ENCODE results near the gene DAB1.
"Not testable (repeated sequence)": the region's sequence is repeated elsewhere in the genome, so short reads cannot be mapped to it uniquely, and the experiment has no call there.

The DAB1 gene

GRCh38 chr1:57109247-57109646 lies 314.6 kb downstream of the DAB1 start:
- DNase-seq = no peak

GRCh38 chr1:57106296-57106695 lies 317.6 kb downstream of the DAB1 start:
- DNase-seq = no peak

GRCh38 chr1:57102561-57103326 lies 321.1 kb downstream of the DAB1 start:
- no peak for DNase-seq

GRCh38 chr1:57101209-57101608 lies 322.7 kb downstream of the DAB1 start:
- no peak for DNase-seq

- no peak for DNase-seq
These were observed 329.1 kb downstream of the DAB1 start for GRCh38 chr1:57094749-57095148.

- DNase-seq = no peak
These were observed 330.7 kb downstream of the DAB1 start for GRCh38 chr1:57093122-57093521.

- DNase-seq = no peak
These were observed 332.2 kb downstream of the DAB1 start for GRCh38 chr1:57091642-57092041.

- DNase-seq = no peak
These were observed 334.0 kb downstream of the DAB1 start for GRCh38 chr1:57089855-57090254.

- no peak for DNase-seq
These were observed 334.6 kb downstream of the DAB1 start for GRCh38 chr1:57089221-57089620.

- no peak for DNase-seq
These were observed 335.2 kb downstream of the DAB1 start for GRCh38 chr1:57088653-57089052.

- not testable (repeated sequence) for DNase-seq
These were observed 336.2 kb downstream of the DAB1 start for GRCh38 chr1:57087660-57088059.

GRCh38 chr1:57086154-57086553 lies 337.7 kb downstream of the DAB1 start:
- DNase-seq = no peak

GRCh38 chr1:57084701-57085100 lies 339.2 kb downstream of the DAB1 start:
- no peak for DNase-seq

GRCh38 chr1:57082711-57083439 lies 341.0 kb downstream of the DAB1 start:
- no peak for DNase-seq

GRCh38 chr1:57079454-57080157 lies 344.3 kb downstream of the DAB1 start:
- peak; percentile 13 for DNase-seq

- peak; percentile 16 for DNase-seq
These were observed 351.3 kb downstream of the DAB1 start for GRCh38 chr1:57072401-57073110.

GRCh38 chr1:57067863-57068262 lies 356.0 kb downstream of the DAB1 start:
- DNase-seq = no peak

GRCh38 chr1:57066980-57067610 lies 356.8 kb downstream of the DAB1 start:
- DNase-seq = peak; percentile 7

- DNase-seq = no peak
These were observed 358.4 kb downstream of the DAB1 start for GRCh38 chr1:57065442-57065841.

GRCh38 chr1:57064379-57065140 lies 359.3 kb downstream of the DAB1 start:
- DNase-seq = no peak

- no peak for DNase-seq
These were observed 360.3 kb downstream of the DAB1 start for GRCh38 chr1:57063406-57064125.
